Right lung (tissue), 10 donors: ENCODE results near the gene OR8A1. TPM values are rescaled to one million over a fixed set of nuclear protein-coding genes. Genes with fewer than 3 reads are reported as not detected.

Source experiments
- DNase-seq, 2 donors: peaks; one replicate each; pipeline ENCODE4 v3.0.0-alpha.2; 2013
- long read RNA-seq, 8 donors: transcript quantifications; one replicate each; lab custom pipeline, GENCODE V29; 2026
- polyA plus RNA-seq, 5 donors: library from polyadenylated mRNA; unstranded; fragments of 120-200 nt; gene quantifications; one replicate each; pipeline versions ENCODE4 v1.2.1 to v1.2.3, GENCODE V29; 2013; ENCODE audit warnings: inconsistent platforms in 1 of 5, low replicate concordance in 1 of 5; ENCODE audit not compliant: insufficient read length in 5 of 5, insufficient read depth in 1 of 5

OR8A1 gene
- under 1 TPM in 3 of 5 donors, not detected in 2; 0.03 to 0.06 (median 0.04) TPM for polyA plus RNA-seq
- long read RNA-seq, donor 1, result 0 reads
- long read RNA-seq, donor 2, result 0 reads
- long read RNA-seq, donor 3, result 0 reads
- long read RNA-seq, donor 4, result 0 reads
- long read RNA-seq, donor 5, result 0 reads
- long read RNA-seq, donor 6, result 0 reads
- long read RNA-seq, donor 7, result 0 reads
- long read RNA-seq, donor 8, result 0 reads

GRCh38 chr11:124569697-124570096, at the start of gene OR8A1:
OR8A1 (plus strand) TSS chr11:124569997; CDS start chr11:124570120, 123 bp downstream.
- no peak for DNase-seq

DNA sequence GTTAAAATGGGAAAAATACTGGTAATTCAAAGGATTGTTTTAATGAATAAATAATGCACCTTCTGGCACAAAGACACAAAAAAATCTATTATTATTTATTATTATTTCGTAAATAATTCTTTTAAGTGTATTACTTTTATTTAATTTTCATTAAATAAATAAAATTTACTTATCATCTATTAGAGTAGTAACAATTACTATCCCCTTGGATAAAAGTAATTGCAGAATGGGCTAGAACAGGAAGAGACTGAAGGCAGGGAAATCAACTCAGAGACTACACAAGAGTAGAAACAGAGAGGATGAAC, 49.3 kb upstream of the OR8A1 start:
- no peak for DNase-seq

DNA sequence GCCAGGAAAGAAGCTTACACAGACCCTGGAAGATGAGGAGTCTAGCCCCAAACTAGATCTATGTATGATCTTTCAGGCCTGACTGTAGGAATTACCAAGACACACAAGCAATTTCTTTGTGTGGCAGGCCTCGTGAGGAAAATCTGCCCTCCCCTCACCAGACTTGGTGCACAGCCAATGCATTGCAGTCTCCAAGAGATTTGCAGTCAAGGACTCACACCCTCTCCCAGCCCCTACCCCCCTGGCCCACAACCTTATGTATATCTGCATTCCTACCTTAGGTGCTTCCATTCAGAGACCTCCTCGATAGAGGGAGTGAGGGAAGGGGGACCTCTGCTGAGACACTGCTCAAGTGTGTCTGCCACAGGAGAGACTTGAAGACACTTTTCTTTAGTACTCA, 36.2 kb upstream of the OR8A1 start:
- DNase-seq, result no peak

DNA sequence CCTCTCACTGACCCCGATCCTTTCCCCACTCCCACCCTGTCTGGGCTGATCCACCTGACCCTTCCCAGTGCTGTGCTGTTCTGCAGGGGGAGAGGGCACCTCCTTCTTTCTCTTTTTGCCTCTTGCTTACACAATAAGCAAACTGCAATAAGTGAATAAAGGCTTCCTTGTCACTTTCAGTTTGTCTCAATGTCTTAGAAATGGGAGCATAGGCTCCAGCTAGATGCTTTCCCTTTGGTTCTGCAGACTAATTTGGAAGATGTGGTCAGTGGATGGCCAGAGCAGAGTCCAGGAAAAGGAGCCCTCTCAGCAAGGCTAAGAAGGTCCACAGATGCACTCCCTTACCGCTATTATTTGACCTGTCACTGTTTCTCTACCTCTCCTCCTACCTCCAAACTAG, 35.7 kb upstream of the OR8A1 start:
- no peak for DNase-seq

DNA sequence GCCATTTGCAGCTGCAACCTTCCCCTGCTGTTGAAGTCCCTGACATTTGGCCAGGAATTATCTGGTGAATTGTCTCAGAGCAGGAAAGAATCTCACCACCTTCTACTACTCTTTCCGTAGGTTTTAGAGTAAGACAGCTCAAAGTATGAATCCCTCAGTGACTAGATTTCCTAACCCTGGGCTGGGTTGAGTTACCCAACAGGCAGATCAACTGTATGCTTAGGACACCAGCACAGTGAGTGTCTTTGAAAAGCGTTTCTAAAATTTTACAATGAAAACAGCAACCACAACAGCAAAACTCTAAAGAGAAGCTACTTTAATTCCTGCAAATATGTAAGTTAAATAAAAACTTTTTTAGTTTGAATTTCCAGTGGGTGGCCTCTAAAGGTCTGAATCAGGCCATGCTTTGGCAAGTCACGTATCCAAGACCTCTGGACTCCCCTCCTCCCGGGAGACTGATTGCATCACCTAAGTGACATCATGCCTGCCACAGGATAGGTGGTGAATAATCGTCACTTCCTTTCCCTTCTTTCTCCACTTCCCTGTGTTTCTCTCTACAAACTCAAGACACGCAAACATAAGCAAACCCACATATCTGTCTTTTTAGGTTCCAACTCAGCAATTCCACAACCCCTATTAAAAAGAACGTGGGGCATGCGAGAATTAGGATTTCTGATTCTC, 34.1 kb upstream of the OR8A1 start:
- no peak for DNase-seq

GRCh38 chr11:124536520-124536919, 33.3 kb upstream of the OR8A1 start:
- DNase-seq, result no peak

GRCh38 chr11:124538019-124538418, 31.8 kb upstream of the OR8A1 start:
- peak; percentile 42 to 54 for DNase-seq

- DNase-seq, result no peak
Measured at GRCh38 chr11:124541204-124541603, 28.6 kb upstream of the OR8A1 start.

DNA sequence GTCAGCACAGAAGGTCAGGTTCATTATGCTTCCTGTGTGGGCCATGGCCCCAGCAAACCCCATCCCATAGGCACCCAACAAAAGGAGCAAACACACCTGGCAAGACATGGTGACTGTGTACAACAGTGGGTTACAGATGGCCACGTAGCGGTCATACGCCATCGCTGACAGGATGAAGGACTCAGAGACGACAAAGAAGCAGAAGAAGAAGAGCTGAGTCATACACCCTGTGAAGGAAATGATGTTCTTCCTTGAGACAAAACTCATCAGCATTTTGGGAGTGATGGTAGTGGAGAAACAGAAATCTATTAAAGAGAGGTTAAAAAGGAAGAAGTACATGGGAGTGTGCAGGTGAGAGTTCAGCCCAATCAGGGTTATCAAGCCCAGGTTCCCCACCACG, 26.7 kb upstream of the OR8A1 start:
- DNase-seq, result no peak

- no peak for DNase-seq
Measured at GRCh38 chr11:124543554-124543953, 26.2 kb upstream of the OR8A1 start, which contains the start of gene OR8B12. OR8B12 (minus strand) TSS chr11:124543654; CDS start chr11:124543654, 0 bp downstream.

DNA sequence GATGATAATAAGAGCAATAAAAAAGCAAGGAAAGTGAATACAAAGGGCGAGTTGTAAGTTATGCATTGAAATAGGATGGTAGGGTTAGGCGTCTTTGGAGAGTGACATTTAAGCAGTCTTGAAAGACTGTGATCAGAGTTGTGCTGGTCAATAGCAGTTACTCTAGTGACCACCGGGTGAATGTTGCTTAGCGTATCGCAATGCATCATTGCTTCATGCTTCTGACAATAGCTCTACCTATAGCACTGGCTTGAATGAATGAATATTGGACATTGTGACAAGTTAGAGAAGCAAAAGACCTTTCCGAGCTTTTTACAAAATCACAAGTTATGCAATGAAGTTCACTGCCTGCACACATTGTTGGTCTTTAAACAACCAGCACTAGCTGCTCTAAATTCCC, 18.6 kb upstream of the OR8A1 start:
- DNase-seq, result no peak

GRCh38 chr11:124551987-124552386, 17.8 kb upstream of the OR8A1 start:
- DNase-seq, result no peak

- DNase-seq, result no peak
Measured at GRCh38 chr11:124556828-124557227, 13.0 kb upstream of the OR8A1 start.

GRCh38 chr11:124570160-124570559, 363 bp downstream of the OR8A1 start:
- no peak for DNase-seq

DNA sequence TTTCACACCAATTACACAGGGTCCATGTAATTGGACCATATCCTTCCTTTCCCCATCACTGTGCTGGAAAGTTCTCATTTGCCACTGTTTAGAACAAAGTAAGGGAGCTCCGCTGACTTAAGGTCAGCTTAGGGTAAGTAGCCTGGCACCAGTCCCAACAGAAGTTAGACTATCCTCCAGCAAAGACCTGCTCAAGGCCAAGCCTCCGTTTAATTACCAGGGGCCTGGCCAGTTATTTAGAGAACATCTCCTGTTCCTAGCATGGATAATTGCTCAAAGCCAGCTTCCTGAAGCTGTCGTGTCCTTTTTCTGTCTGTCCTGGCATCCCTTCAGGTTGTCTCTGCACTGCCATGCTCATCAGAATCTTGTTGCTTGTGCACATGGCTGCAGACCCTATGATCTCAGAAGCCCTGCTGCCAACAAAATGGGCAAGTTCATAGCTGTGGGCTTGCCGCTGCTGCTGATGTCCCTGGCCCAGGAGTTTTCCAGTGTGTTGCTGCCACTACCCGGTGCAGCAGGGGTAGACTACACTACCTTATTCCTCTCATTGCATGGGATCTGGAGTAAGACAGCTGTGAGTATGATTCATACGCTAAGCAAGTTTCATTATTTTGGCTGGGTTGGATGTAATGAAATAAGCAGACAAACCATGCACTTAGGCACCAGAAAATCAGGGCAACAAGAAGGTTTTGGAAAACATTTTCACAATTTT, 8.1 kb downstream of the OR8A1 start:
- no peak for DNase-seq

GRCh38 chr11:124578761-124579160, 9.0 kb downstream of the OR8A1 start:
- no peak for DNase-seq

DNA sequence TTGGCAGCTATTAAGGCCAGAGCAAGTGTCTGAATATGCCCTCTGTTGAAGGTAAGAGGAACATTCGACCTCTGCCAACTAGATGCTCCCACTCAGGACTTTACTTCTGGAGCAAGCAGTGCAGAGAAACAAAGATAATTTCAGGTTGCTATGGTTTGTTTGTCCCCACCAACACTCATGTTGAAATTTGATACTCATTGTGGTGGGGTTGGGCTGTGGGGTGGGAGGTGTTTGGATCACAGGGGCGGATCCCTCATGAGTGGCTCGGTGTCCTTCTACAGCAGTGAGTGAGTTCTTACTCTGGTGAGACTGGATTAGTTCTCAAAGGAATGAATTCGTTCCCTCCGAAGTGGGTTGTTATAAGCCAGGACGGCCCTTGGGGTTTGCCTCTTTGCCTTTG, 12.0 kb downstream of the OR8A1 start:
- no peak for DNase-seq

- DNase-seq, result no peak
Measured at GRCh38 chr11:124582565-124582964, 12.8 kb downstream of the OR8A1 start.

GRCh38 chr11:124583781-124584180, 14.0 kb downstream of the OR8A1 start:
- no peak for DNase-seq

DNA sequence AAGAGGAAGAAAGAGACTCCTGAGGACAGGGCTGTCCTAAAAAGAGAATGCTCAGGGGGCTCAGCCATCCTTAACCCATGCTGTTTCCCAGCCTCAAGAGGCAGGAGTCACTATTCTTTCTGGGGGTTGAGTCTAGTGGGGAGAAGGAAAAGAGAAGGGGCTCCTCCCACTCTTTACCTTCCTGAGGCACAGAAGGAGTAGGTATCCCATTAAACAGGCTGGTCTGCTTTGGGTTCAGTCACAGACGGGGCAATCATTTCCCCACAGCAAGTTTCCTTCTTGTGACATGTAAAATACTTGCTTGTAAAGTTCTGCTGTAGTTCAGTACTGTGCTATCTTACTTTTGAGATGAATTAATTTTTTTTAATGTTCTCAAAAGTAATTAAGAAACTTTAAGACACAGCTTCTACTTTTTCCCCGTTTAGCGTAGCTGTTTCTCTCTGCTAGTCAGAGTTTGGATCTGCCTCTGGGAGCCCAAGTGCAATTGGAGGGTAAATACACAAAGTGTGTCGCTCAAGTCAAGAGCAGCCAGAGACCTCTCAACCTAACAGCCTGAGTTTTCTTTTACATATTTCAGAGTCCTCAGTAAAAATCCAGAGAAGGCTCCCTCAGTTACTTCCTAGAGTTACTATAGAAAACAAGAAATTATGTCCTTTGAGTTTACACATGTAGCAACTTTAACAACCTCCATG, 15.0 kb downstream of the OR8A1 start:
- peak in 1 of 2 donors; percentile 19 for DNase-seq

- peak; percentile 34 to 49 for DNase-seq
Measured at GRCh38 chr11:124586238-124586860, 16.6 kb downstream of the OR8A1 start.

DNA sequence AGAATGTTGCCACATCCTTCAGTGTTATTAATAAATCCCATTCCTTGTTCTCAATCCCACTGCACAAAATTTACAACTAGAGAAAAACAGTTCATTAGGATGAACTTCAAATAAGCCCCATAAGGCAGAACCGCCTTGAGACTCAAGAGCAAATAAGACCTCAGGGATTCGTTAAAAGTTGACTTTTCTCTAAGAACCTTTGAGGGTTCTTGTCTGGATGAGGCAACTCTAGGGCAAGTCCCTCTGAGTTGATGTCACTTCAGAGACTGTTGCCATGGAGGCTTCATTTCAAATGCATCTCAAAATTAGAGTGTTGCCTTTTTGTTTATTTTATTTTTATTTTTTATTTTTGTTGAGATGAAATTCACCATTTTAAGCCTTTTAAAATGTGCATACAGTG, 21.6 kb downstream of the OR8A1 start:
- no peak for DNase-seq
